Measurements from ENCODE around the gene UBE2A. TPM values are rescaled to one million over a fixed set of nuclear protein-coding genes. Genes with fewer than 3 reads are reported as not detected.

The UBE2A gene
- total and polyA plus RNA-seq, 2 donors (not counting 3 experiments of a cell fraction or from before 2014, with no cell fraction given) = 40.7 to 66.9 TPM

DNA sequence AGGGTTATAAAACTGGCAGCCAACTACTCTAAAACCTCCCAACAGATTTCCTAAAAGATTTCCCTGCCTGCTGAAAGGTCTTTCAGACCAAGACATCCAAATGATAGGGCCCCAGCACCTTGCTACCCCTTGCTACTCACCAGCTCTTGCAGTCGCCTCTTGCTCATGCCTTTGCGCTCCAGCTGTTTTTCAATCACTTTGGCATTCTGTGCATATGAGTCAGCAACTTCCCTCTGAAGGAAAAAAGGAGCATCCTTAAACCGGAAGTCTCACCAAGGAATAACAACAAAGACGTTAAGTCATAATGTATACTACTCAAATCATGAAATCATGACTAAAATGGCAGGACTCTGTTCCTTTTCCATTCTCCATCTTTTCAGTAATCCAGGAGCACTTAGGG lies 33.2 kb upstream of the UBE2A start:
- no peaks in the 10 kb centered on the region for H3K9me1 ChIP-seq (replicated peaks; ENCODE audit: control insufficient read depth, extremely low read depth, insufficient read depth, low read length)
- no peak for TF ChIP-seq EZH2 (IDR thresholded peaks at IDR 0.05; ENCODE audit: borderline replicate concordance, low read depth, low read length, severe bottlenecking)
- peak; percentile 72 for TF ChIP-seq JUN (IDR thresholded peaks at IDR 0.05; ENCODE audit: borderline replicate concordance, insufficient read depth, insufficient read length, low read depth)
- TF ChIP-seq GATA2 (IDR thresholded peaks at IDR 0.05; ENCODE audit: insufficient read depth, insufficient read length, low read depth, low read length) = no peak
- peak; percentile 45 for TF ChIP-seq POLR2AphosphoS5 (IDR thresholded peaks at IDR 0.05; ENCODE audit: insufficient read depth, low read depth, low read length)
- TF ChIP-seq MYC (IDR thresholded peaks at IDR 0.05; ENCODE audit: low read depth, low read length) = no peak
- TF ChIP-seq, protein P1, sequence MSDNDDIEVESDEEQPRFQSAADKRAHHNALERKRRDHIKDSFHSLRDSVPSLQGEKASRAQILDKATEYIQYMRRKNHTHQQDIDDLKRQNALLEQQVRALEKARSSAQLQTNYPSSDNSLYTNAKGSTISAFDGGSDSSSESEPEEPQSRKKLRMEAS (IDR thresholded peaks at IDR 0.05; ENCODE audit: insufficient read depth, insufficient read length) = no peak
- peak; percentile 68 for TF ChIP-seq FOS (IDR thresholded peaks at IDR 0.05; ENCODE audit: borderline replicate concordance, insufficient read depth, low read length)
- TF ChIP-seq POLR2A (IDR thresholded peaks at IDR 0.05; ENCODE audit: low read depth, low read length) = no peak
- TF ChIP-seq, protein P2, sequence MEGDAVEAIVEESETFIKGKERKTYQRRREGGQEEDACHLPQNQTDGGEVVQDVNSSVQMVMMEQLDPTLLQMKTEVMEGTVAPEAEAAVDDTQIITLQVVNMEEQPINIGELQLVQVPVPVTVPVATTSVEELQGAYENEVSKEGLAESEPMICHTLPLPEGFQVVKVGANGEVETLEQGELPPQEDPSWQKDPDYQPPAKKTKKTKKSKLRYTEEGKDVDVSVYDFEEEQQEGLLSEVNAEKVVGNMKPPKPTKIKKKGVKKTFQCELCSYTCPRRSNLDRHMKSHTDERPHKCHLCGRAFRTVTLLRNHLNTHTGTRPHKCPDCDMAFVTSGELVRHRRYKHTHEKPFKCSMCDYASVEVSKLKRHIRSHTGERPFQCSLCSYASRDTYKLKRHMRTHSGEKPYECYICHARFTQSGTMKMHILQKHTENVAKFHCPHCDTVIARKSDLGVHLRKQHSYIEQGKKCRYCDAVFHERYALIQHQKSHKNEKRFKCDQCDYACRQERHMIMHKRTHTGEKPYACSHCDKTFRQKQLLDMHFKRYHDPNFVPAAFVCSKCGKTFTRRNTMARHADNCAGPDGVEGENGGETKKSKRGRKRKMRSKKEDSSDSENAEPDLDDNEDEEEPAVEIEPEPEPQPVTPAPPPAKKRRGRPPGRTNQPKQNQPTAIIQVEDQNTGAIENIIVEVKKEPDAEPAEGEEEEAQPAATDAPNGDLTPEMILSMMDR (IDR thresholded peaks at IDR 0.05; ENCODE audit: extremely low read depth in 1 of 2, insufficient read depth in 1 of 2, low read depth in 1 of 2, low read length in 2 of 2) = no peak
- DNase-seq (ENCODE audit: low read depth, low spot score) = peak; percentile 69
- peaks cover 10% of the 10 kb centered on the region for H3K4me1 ChIP-seq (ENCODE audit: control insufficient read depth, extremely low read depth, insufficient read depth, low read length)
- H3K27ac ChIP-seq (ENCODE audit: insufficient read depth, low read depth, low read length) = peak overlapping the region; percentile 82
- H3K9ac ChIP-seq (replicated peaks; ENCODE audit: extremely low read depth, insufficient read depth, low read length) = no peak overlapping the region
- H3K36me3 ChIP-seq (ENCODE audit: control insufficient read depth in 2 of 2, extremely low read depth in 1 of 2, insufficient read depth in 2 of 2, low read length in 2 of 2) = no peaks in the 10 kb centered on the region
- peak; percentile 88 for FAIRE-seq
- ChIA-PET CTCF (no interaction called here), POLR2A (no interaction called here)
- no peaks in the 10 kb centered on the region for H3K27me3 ChIP-seq (ENCODE audit: control insufficient read depth in 2 of 2, insufficient read depth in 2 of 2, low read length in 2 of 2)
- dilution Hi-C loops (cut with MboI; ENCODE audit: extremely low pct_ligation_motif_present, low sequenced_read_pairs) (no loop called here), intact Hi-C loops (cut with micrococcal nuclease) (loop anchor here (2.0 kb wide), 1 partner anchor 34 kb away; the partner anchor contains the start of gene UBE2A)
- BruUV-seq (replicated peaks) = no TSS peak
- peak overlapping the region; percentile 53 for H3K4me2 ChIP-seq (ENCODE audit: insufficient read depth, low read length)
- H3K79me2 ChIP-seq (ENCODE audit: control insufficient read depth, insufficient read depth, low read length) = no peaks in the 10 kb centered on the region
- no peak overlapping the region for H2AFZ ChIP-seq (ENCODE audit: low read depth, low read length)
- no peak overlapping the region for H3K4me3 ChIP-seq (replicated peaks in 1 of 3; ENCODE audit: insufficient read depth in 1 of 3, low read depth in 1 of 3, low read length in 3 of 3)
- no peaks in the 10 kb centered on the region for H4K20me1 ChIP-seq (replicated peaks; ENCODE audit: control insufficient read depth, extremely low read depth, insufficient read depth, low read length)
- H3K9me3 ChIP-seq (replicated peaks; ENCODE audit: control insufficient read depth, insufficient read depth, low read length) = no peaks in the 10 kb centered on the region
